ENCODE data around the gene MARCHF2.

Gene MARCHF2

DNA sequence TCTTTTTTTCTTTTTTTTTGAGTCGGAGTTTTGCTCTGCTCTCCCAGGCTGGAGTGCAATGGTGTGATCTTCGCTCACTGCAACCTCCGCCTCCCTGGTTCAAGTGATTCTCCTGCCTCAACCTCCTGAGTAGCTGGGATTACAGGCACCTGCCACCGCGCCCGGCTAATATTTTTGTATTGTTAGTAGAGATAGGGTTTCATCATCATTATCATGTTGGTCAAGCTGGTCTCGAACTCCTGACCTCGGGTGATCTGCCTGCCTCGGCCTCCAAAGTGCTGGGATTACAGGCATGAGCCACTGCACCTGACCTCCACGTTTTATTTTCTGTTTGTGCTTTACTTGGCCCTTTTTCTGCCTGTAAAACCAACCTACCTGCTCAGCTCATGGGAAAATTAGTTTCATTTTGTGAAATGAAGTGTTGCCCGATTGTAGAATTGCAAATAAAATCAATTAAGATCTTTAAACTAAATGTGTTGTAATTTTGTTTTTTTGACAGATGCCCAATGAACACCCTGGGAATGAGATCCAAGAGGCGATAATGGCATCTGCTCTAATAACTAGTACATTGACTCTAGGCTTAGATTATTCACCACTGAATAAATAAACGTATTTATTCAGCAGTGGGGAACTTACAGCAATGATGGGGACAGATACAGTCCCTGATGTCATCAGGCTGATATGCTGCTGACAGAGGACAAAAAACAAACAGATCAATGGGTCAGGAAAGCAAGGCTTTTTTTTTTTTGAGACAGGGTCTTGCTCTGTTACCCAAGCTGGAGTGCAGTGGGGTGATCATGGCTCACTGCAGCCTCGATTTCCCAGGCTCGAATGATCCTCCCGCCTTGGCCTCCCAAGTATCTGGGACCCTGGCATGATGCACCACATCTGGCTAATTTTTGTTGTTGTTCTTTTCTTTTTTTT, 25.2 kb upstream of the MARCHF2 start:
- peak; percentile 54 for DNase-seq

DNA sequence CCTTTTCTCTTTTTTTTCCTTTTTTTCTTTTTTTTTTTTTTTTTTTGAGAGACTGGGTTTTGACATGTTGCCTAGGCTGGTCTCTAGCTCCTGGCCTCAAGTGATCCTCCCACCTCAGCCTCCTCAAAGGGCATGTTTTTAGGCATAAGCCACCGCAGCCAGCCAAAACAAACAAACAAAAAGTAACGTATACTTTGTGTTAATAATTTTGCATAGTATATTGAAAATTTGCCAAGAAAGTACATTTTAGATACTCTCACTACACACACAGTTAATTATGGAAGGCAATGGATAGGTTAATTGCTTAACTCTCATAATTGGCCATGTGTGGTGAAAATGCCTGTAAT, 24.5 kb upstream of the MARCHF2 start:
- no peak for DNase-seq

GRCh38 chr19:8389891-8390616, 23.1 kb upstream of the MARCHF2 start, which contains the start of gene RAB11B:
Gene RAB11B (plus strand): TSS chr19:8390360. CDS start chr19:8390417, 57 bp downstream.
- DNase-seq = peak; percentile 100

GRCh38 chr19:8390617-8390981, 22.5 kb upstream of the MARCHF2 start:
- peak; percentile 94 for DNase-seq

- no peak for DNase-seq
Observed at GRCh38 chr19:8391198-8392016, 21.7 kb upstream of the MARCHF2 start.

DNA sequence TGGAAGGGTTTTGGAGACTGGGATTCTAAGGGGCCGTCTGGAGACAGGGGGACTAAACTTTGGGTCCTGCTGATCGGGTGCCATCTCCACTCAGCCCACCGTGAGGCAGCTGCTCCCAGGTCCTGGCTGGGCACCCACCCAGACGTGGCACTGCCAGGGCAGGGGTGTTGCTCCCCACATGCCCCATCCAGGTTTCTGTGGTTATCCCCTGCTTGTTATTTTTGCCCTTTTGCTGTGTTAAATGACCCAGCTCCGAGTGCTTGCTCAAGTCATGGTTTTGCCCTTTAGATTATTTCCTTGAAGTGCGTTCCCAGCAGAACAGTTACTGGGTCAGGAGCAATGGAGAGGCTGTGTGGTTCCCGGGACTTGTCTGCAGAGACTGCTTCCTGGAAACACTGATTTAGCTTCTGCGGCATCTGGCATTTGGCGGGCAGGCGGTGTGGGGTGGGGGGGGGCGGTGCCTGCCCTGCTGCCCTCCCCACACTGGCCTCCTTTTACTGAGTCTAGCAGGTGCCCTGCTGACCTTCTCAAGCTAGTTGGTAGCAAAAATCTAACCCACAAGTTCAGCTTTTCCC, 21.0 kb upstream of the MARCHF2 start:
- DNase-seq = no peak

GRCh38 chr19:8393192-8393870, 19.8 kb upstream of the MARCHF2 start:
- no peak for DNase-seq

GRCh38 chr19:8393871-8394250, 19.2 kb upstream of the MARCHF2 start:
- no peak for DNase-seq

DNA sequence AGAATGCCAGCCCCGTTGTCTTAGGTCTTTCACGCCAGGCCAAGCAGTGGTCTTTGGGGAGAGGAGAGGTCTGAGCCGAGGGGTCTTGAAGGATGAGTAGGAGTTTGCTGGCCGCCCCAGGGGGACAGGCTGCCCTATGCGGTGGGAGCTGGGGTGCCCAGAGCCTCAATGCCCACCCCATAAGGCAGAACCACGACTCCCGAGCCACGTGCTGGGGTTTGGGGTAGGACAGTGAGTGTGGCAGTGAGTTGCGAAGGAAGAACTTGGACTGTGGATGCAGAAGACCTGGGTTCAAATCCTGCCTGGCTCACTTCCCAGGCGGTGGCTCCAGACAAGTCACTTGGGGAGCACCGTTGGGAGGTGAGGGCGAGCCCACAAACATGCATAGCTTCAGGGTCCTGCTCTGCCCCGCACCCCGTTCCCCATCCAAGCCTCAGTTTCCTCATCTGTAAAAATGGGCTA, 17.5 kb upstream of the MARCHF2 start:
- DNase-seq = no peak

GRCh38 chr19:8396185-8396562, 16.9 kb upstream of the MARCHF2 start:
- DNase-seq = no peak

DNA sequence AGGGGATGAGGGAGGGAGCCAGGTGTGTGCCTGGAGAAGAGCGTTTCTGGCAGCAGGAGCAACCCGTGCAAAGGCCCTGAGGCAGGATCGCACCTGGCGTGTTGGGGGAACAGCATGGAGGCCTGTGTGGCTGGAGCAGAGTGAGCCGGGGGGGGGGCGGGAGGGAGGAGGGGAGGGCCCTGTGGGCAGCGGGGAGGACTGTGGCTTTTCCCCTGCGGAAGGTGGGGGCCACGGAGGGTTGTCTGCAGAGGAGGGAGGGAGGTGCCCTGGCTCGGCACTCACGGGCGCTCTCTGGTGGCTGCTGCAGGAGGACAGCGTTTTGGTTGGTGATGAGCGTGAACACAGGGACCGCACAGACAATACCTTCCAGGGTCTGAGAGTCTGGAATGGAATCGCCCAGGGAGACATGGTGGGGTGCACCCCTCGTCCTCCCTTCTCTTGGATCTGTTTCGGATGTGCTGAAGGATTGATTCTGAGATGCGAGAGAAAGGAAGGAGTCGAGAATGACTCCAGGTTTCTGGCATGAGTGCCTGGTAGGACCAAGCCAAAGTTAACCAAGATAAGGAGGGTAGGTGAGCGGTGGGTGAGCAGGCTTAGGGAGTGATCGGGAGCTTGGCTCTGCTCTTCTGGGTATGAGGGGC, 16.4 kb upstream of the MARCHF2 start:
- peak; percentile 65 for DNase-seq

GRCh38 chr19:8397271-8397670, 15.8 kb upstream of the MARCHF2 start:
- no peak for DNase-seq

DNA sequence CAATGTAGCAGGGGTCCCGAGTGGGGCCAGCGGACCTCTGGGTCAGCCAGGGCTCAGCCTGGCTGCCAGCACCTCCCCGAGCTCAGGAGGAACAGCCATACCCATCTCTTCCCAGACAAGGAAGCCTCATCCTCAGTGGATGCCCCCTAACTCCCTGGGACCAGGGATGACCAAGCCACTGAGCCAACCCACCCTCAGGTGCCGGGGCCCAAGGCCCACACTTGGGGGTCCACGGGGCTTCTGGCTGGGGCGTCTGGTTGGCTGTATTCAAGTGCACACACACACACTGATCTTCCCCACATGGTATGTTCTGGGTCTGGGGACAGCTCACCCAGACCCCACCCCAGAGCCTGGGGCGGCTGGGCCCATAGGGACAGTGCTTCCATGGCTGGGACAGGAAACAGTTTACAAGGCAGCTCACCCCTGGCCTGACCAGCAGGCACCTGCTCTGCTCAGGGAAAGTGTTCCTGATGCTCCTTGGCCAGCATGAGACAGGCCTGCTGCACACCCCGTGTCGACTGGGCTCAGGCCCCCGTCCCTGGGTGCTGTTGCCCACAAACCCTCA, 15.3 kb upstream of the MARCHF2 start:
- no peak for DNase-seq

- DNase-seq = no peak
Observed at GRCh38 chr19:8398311-8398771, 14.8 kb upstream of the MARCHF2 start.

- no peak for DNase-seq
Observed at GRCh38 chr19:8399681-8400188, 13.4 kb upstream of the MARCHF2 start.

GRCh38 chr19:8401981-8402411, 11.1 kb upstream of the MARCHF2 start:
- no peak for DNase-seq

DNA sequence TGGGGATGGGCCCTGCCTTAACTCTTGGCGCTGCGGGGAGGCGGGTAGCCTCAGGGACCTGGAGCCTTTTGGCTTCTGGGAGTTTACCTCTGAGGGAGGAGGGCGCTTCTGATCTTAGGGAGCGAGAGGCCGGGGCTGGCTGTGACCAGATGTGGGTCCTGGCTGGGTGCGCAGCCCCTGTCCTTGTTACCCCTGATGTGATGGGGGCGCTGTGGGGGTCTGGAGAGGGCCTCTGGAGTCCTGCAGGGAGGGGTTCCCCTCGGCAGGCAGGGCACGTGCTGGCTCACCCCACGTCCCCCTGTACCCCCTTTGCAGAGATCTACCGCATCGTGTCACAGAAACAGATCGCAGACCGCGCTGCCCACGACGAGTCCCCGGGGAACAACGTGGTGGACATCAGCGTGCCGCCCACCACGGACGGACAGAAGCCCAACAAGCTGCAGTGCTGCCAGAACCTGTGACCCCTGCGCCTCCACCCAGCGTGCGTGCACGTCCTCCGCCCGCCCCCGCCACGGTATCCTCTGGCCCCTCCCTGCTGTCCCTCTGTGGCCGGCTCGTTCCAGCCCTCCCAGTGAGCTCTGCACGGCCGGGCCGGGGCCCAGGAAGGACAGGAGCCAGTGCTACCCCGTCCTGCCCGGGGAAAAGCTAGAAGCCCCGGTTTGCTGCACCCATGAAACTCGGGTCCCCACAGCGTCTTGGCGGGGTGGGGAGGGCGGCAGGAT, 9.8 kb upstream of the MARCHF2 start:
- no peak for DNase-seq

DNA sequence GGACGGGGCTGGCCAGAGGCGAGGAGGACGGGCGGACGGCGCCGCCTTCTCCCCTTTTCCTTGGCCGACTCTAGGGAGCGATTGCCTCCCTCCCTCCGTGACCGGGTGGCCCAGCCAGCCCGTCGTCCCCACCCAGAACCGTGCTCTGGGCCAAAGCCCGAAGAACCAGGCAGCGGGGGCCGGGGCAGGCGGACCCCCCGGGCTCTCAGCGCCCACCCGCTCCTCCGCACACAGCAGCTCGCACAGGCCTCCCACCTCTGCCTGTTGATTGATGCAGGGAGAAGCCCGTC, 9.3 kb upstream of the MARCHF2 start:
- DNase-seq = no peak

DNA sequence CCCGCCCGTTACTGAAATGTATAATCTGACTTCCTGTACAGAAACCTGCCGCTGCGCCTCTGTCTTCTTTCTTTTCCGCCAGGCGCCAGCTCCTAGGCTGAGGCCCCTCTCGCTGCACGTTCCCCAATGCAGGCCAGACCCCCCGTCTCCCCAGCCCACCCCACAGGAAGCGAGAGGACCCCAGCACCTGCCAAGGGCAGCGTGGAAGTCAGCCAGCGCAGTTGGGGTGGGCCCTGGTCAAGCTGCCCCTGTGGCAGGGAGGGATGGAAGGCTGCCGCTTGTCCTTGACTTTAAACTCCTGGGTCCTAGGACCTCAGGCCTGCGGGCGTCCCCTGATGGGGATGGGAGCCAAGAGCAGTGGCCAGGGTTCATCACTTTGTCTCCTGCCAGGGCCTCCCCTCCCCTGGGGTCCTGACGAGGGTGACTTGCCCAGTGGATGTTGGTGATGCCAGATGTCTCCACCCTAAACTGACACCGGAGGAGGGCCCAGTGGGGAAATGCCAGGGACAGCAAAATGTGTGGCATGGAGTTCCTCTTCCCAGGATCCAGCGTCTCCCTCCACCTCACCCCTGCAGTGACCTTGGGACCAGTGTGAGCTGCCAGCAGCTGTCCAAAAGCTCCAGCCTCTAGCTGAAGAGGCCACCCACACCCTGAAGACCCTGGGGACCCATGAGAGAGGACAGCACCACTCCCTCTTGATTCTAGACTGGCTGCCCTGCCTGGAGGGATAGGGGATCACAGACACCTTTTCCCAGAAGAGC, 8.5 kb upstream of the MARCHF2 start:
- DNase-seq = no peak

DNA sequence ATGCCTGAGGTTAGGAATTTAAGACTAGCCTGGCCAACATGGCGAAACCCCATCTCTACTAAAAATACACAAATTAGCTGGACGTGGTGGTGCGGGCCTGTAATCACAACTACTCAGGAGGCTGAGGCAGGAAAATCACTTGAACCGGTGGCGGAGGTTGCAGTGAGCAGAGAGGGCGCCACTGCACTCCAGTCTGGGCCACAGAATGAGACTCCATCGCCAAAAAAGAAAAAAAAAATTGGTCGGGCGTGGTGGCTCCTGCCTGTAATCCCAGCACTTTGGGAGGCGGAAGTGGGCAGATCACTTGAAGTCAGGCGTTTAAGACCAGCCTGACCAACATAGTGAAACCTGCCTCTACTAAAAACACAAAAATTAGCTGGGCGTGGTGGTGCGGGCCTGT, 2.4 kb upstream of the MARCHF2 start:
- peak; percentile 20 for DNase-seq
